Prostate gland (tissue), 2 donors: Measurements from ENCODE around the gene GPBP1L1.

ENCODE experiments used
- CTCF ChIP-seq, 4 experiments: fragments of 200-600 bp in 2 of 4; fragments of 450-650 bp in 2 of 4; sonication (generic) in 2 of 4; IDR thresholded peaks; 1 replicate in 3 of 4; 2 replicates in 1 of 4; pipeline ENCODE4 v1.5.1; 2016 to 2019; ENCODE audit warnings: antibody characterized with exemption in 4 of 4, mild to moderate bottlenecking in 2 of 4, moderate library complexity in 2 of 4
- POLR2A ChIP-seq: fragments of 450-650 bp; IDR thresholded peaks from one replicate; pipeline ENCODE4 v1.6.1; 2016; ENCODE audit warnings: antibody characterized with exemption, mild to moderate bottlenecking

- TF ChIP-seq CTCF (IDR thresholded peaks at IDR 0.05) (no peak), POLR2A (no peak)
Observed at GRCh38 chr1:45723248-45723930, 37.1 kb upstream of the GPBP1L1 start.
